Colonic mucosa (tissue), 4 donors: ENCODE results near the gene ALLC. TPM values are rescaled to one million over a fixed set of nuclear protein-coding genes. Genes with fewer than 3 reads are reported as not detected.

Experiments used
- DNase-seq: peaks from one replicate; pipeline ENCODE4 v3.0.0-alpha.2; 2020
- H3K27ac ChIP-seq: fragments of 200-600 bp; one replicate; pipeline ENCODE4 v1.8.0; 2021
- H3K27me3 ChIP-seq: fragments of 200-600 bp; one replicate; pipeline ENCODE4 v1.8.0; 2021
- H3K36me3 ChIP-seq: fragments of 200-600 bp; one replicate; pipeline ENCODE4 v1.8.0; 2021
- H3K4me1 ChIP-seq: fragments of 200-600 bp; one replicate; pipeline ENCODE4 v1.8.0; 2021; ENCODE audit warnings: mild to moderate bottlenecking
- H3K4me3 ChIP-seq: fragments of 200-600 bp; one replicate; pipeline ENCODE4 v1.8.0; 2021
- H3K9ac ChIP-seq, 2 donors: one replicate each; pipeline ENCODE4 v1.7.0; 2013; ENCODE audit warnings: control low read depth in 2 of 2, low read depth in 2 of 2, low read length in 2 of 2
- H3K9me3 ChIP-seq: fragments of 200-600 bp; one replicate; pipeline ENCODE4 v1.8.0; 2021
- CTCF ChIP-seq: fragments of 200-600 bp; IDR thresholded peaks from one replicate; pipeline ENCODE4 v1.8.0; 2022; ENCODE audit warnings: antibody characterized with exemption, mild to moderate bottlenecking
- intact Hi-C: fragments of 100-400 bp; cut with DNase I; formaldehyde crosslinking; loops from one replicate; pipeline ENCODE4 v1.14.1; 2022
- total RNA-seq, 2 donors: library from RNA; stranded (reverse); fragmentation: NEBNext Ultra II Directional in 1 of 2; extraction: Animal tissue kit (Norgen Biotek cat#: 25700) in 1 of 2; gene quantifications; one replicate each; pipeline ENCODE4 v1.2.1, GENCODE V29; 2021
- donor health status: healthy.
- donor health status: DM: no; HTN: no; CAD: no.
- donor health status: DM: no; HTN: no; CAD: no.

The ALLC gene
- total RNA-seq, 2 donors from 2014 or later, result not detected

GRCh38 chr2:3747032-3747654, 89.1 kb downstream of the ALLC start:
- no peaks in the 10 kb centered on the region for H3K9me3 ChIP-seq
- TF ChIP-seq CTCF, result no peak
- no peaks in the 10 kb centered on the region for H3K27me3 ChIP-seq
- no peak overlapping the region for H3K4me3 ChIP-seq
- no peaks in the 10 kb centered on the region for H3K4me1 ChIP-seq
- no peak overlapping the region for H3K9ac ChIP-seq
- DNase-seq, result no peak
- H3K27ac ChIP-seq, result no peak overlapping the region
- H3K36me3 ChIP-seq, result no peaks in the 10 kb centered on the region
- intact Hi-C loops, result no loop called here

- Histone ChIP-seq H3K36me3 (no peaks in the 10 kb centered on the region), H3K4me3 (no peak overlapping the region), H3K9me3 (no peaks in the 10 kb centered on the region), H3K27me3 (no peaks in the 10 kb centered on the region), H3K4me1 (no peaks in the 10 kb centered on the region), H3K9ac (no peak overlapping the region), H3K27ac (no peak overlapping the region)
- intact Hi-C loops, result no loop called here
- TF ChIP-seq CTCF, result no peak
- no peak for DNase-seq
Measured at GRCh38 chr2:3747826-3748225, 89.8 kb downstream of the ALLC start.

- Histone ChIP-seq H3K27ac (no peak overlapping the region), H3K4me1 (no peaks in the 10 kb centered on the region), H3K27me3 (no peaks in the 10 kb centered on the region), H3K4me3 (no peak overlapping the region), H3K36me3 (no peaks in the 10 kb centered on the region), H3K9ac (no peak overlapping the region), H3K9me3 (no peaks in the 10 kb centered on the region)
- DNase-seq, result no peak
- TF ChIP-seq CTCF, result no peak
- intact Hi-C loops, result no loop called here
Measured at GRCh38 chr2:3749201-3749600, 91.2 kb downstream of the ALLC start.

- H3K4me1 ChIP-seq, result no peaks in the 10 kb centered on the region
- H3K9ac ChIP-seq, result no peak overlapping the region
- H3K27ac ChIP-seq, result no peak overlapping the region
- TF ChIP-seq CTCF, result no peak
- no peaks in the 10 kb centered on the region for H3K9me3 ChIP-seq
- no peak for DNase-seq
- H3K36me3 ChIP-seq, result no peaks in the 10 kb centered on the region
- no peaks in the 10 kb centered on the region for H3K27me3 ChIP-seq
- intact Hi-C loops, result no loop called here
- no peak overlapping the region for H3K4me3 ChIP-seq
Measured at GRCh38 chr2:3751251-3751650, 93.3 kb downstream of the ALLC start.

- H3K9me3 ChIP-seq, result no peaks in the 10 kb centered on the region
- no peak for DNase-seq
- no peak for TF ChIP-seq CTCF
- H3K9ac ChIP-seq, result no peak overlapping the region
- H3K4me3 ChIP-seq, result no peak overlapping the region
- no peaks in the 10 kb centered on the region for H3K27me3 ChIP-seq
- no peaks in the 10 kb centered on the region for H3K36me3 ChIP-seq
- intact Hi-C loops, result no loop called here
- H3K4me1 ChIP-seq, result no peaks in the 10 kb centered on the region
- no peak overlapping the region for H3K27ac ChIP-seq
Measured at GRCh38 chr2:3751806-3752205, 93.8 kb downstream of the ALLC start.

Other genes with a start within 250 kb of the ALLC start
- gene ADI1, start 138.7 kb upstream of the ALLC start, total RNA-seq, result 10 to 100 TPM; 83.2 to 83.5 TPM
- gene RNASEH1, start 99.9 kb upstream of the ALLC start, total RNA-seq, result 10 to 100 TPM; 13.3 to 18.8 TPM
- gene RPS7, start 82.9 kb upstream of the ALLC start, total RNA-seq, result 1,000 to 10,000 TPM in 1 of 2 donors, 100 to 1,000 TPM in 1; 941 to 1,015 TPM
- under 1 TPM; 0.47 to 0.80 TPM for gene COLEC11, start 63.1 kb upstream of the ALLC start, total RNA-seq
- not detected for gene DCDC2C, start 45.4 kb downstream of the ALLC start, total RNA-seq